ENCODE data around the gene SECTM1. TPM values are rescaled to one million over a fixed set of nuclear protein-coding genes. Genes with fewer than 3 reads are reported as not detected.

Gene SECTM1
- total RNA-seq, result 3.6 TPM

GRCh38 chr17:82333279-82334171, at the start of gene SECTM1:
TSS of gene SECTM1 (minus strand) at chr17:82333766. CDS start at chr17:82327240, 6,526 bp downstream.

DNA sequence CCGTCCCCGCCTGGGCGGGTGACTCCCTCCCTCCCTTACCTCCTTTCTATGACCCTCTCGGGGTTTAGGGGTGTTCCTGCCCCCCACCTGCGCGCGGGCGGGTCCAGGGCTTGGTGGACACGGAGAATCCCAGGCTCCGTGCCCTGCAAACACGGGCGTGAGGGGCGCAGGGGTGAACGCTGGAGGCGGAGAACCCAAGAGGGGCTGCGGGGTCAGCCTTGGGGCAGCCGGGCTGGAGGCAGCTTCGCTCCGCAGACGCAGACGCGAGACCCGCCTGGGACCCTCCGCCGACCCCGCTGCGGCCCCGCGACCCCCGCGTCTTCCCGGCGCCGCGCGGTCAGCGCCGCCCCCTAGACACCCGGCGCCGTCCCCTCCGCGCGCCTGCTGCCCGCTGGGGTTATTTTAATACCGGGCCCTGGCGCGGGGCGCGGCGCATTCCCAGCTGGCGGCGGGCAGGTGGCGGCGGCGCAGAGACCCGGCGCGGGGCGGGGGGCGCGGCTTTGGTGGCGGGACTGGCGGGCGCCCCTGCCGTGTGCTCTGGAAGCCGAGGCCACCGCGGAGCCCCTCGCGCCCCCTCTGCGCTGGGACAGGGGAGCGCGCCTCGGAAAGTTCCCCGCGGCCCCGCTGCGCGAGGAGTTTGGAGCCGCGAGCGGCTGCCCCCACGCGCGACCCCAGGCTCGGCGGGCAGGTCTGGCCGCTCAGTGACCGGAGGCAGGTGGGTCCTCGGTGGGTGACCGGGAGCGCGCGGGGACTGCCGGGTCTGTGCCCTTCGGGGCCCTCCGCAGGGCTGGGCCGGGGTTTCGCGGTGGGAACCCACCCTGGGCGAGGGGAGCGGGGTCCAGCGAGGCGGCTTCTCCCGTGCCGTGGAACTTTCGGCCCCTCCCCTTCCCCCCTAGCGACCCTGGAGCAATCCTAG, 38.0 kb upstream of the SECTM1 start, which contains the start of gene UTS2R:
TSS of gene UTS2R (plus strand) at position 433 of the 916 bp plus-strand sequence. CDS start 2,560 bp downstream, outside the sequence.

DNA sequence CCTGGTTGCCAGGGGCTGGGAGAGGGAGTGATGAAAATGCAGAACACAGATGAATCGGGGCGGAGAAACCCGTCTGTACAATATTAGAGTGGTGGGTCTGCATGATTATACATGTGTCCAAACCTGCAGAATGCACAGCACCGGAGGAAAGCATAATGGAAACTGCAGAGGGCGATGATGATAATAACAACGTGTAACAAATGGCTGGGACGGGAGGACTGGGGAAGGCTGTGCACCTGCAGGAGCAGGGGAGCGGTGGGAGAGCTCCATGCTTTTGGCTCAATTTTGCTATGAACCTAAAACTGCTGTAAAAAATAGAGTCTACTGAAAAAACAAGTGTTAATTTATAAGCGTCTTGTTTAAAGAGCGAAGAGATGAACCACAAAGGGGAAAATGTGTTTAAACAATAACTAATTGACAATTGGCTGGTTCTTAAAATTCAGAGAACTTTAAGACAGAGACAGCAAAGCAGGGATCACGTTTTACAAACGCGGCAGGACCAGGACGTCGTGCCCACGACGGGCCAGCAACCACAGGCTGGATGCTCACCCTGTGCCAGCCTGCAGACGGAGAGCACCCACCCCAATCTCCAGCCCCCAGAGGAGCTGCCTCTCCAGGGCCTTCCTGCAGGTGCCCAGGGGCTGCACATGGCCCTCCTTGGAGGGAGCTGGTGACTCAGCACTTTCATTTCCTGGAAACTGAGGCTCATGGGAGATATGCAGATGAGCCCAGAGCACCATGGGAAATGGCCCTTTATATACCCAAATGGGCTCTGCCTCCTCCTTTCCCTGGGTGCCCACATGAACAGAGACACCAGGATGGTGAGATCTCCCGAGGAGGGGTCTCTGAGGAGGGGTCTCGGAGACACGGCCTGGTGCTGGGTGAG, 25.1 kb upstream of the SECTM1 start, which contains the start of gene TEX19:
TSS of gene TEX19 (plus strand) at position 783 of the 886 bp plus-strand sequence. CDS start 2,904 bp downstream, outside the sequence.

DNA sequence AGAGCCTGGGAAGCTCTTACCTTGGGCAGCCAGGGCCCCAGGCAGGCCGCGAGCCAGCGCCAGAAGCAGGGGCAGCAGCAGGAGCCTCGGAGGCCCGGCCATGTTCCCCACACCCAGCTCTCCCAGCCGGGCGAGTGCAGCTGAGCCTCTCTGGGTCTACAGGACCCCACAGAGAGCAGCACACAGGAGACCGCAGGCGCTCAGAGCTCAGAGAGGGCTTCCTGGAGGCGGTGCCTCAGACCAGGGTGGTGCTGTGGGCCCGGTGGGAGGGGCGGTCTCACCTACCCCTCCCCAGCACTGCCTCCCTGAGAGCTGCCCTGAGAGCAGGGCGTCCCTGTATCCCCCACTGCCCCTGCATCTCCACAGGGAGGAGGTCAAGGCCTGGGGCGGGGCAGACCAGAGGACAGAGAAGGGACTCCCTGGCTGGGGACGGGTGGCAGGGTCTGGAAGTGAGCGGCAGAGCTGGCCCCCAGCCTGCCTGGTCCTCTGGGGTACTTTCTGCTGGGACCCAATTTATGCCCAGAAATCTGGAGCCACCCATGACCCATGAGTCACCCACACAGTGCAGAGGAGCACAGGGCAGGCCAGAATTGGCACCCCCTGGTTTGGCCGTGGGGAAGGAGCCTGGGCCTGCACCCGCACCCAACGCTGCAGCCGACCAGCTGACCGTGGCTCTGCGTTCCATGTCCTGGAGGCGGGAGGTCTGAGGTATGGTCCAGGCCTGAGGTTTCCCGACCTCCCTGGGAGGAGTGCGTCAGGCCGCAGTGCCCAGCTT, 16.0 kb downstream of the SECTM1 start, which contains the start of gene CD7:
TSS of gene CD7 (minus strand) at position 215 of the 775 bp plus-strand sequence. CDS start at position 102, 113 bp downstream.

DNA sequence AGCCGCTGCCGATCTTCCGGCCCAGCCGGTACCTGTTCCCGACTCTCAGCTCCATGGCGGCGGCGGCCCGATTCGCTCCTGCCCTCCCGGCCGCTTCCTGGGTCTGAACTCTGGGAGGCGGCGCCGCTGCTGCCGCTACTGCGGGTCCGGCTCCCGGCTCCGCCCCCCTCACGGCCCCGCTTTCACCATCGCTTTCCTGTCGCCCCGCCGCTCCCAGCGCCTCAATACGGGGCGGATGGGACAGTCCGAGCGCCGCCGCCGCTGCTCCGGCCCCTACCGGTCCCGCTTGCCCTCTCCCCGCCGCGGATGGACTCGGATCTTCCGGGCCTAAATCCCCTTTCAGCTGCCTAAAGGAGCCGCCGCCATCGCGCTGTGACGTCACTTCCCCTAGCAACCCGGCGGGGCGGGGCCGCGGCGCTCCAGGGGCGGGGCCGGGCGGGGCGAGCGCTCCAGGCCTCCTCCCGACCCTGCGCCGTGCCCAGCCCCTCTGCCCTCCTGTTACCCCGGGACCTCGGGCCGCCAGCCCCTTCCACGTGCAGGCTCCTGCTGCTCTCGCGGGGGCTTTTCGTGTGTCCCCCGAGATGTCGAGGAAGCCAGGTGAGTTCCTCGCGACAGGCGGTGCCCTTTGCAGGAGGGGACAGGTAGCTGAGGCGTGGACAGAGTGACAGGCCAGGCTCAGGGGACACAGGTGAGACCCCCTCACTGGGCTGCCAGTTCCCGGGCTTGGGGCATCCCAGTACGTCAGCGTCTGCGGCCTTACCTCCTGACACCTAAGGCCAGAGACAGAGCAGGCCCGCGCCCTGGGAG, 60.0 kb downstream of the SECTM1 start, which contains the start of gene CSNK1D:
TSS of gene CSNK1D (minus strand) at position 374 of the 807 bp plus-strand sequence. CDS start at position 55, 319 bp downstream.

Other genes starting within 250 kb of the SECTM1 start
- gene FASN, start 235.5 kb downstream of the SECTM1 start, total RNA-seq, result 50.2 TPM
- gene CCDC57, start 120.9 kb downstream of the SECTM1 start, total RNA-seq, result 39.7 TPM
- gene SLC16A3, start 104.7 kb downstream of the SECTM1 start, total RNA-seq, result 35.7 TPM
- 75.4 TPM for gene CSNK1D, start 60.1 kb downstream of the SECTM1 start, total RNA-seq
- 1.4 TPM for gene CD7, start 16.2 kb downstream of the SECTM1 start, total RNA-seq
- not detected for gene TEX19, start 25.5 kb upstream of the SECTM1 start, total RNA-seq
- gene UTS2R, start 38.0 kb upstream of the SECTM1 start, total RNA-seq, result 0.29 TPM
- 40.5 TPM for gene HEXD, start 84.6 kb upstream of the SECTM1 start, total RNA-seq
- gene OGFOD3, start 84.8 kb upstream of the SECTM1 start, total RNA-seq, result 26.9 TPM
- gene CYBC1, start 117.0 kb upstream of the SECTM1 start, total RNA-seq, result 40.9 TPM
- gene NARF, start 125.0 kb upstream of the SECTM1 start, total RNA-seq, result 50.8 TPM
- 38.5 TPM for gene FOXK2, start 186.0 kb upstream of the SECTM1 start, total RNA-seq

Measured in metanephros (tissue), 1 donor.